Adrenal gland (tissue), 12 donors: ENCODE results near the gene COL6A2. TPM values are rescaled to one million over a fixed set of nuclear protein-coding genes. Genes with fewer than 3 reads are reported as not detected.

ENCODE experiments used
- DNase-seq, 7 donors: peaks; one replicate each; pipeline ENCODE4 v3.0.0-alpha.2; 2019 to 2020
- H3K27ac ChIP-seq, 5 donors: fragments of 200-600 bp; sonication (generic) in 4 of 5; 1 replicate in 3 of 5; 2 replicates in 2 of 5; pipeline versions ENCODE4 v1.5.1 to v1.8.0; 2016 to 2020; ENCODE audit warnings: mild to moderate bottlenecking in 1 of 5
- H3K27me3 ChIP-seq: fragments of 200-600 bp; 2 replicates; pipeline ENCODE4 v1.8.0; 2021
- H3K36me3 ChIP-seq, 2 donors: fragments of 200-600 bp; replicated peaks in 1 of 2; 1 replicate in 1 of 2; 2 replicates in 1 of 2; pipeline versions ENCODE4 v1.5.1 to v1.8.0; 2018 to 2022
- H3K4me1 ChIP-seq, 2 donors: fragments of 200-600 bp; replicated peaks in 1 of 2; 1 replicate in 1 of 2; 2 replicates in 1 of 2; pipeline versions ENCODE4 v1.5.1 to v1.8.0; 2018 to 2021
- H3K4me3 ChIP-seq, 4 donors: fragments of 200-600 bp; sonication (generic) in 3 of 4; one replicate each; pipeline ENCODE4 v1.5.1; 2016 to 2018
- H3K9me3 ChIP-seq, 3 donors: fragments of 200-600 bp; sonication (generic) in 1 of 3; replicated peaks in 1 of 3; 1 replicate in 2 of 3; 2 replicates in 1 of 3; pipeline versions ENCODE4 v1.5.1 to v1.8.0; 2016 to 2021
- CTCF ChIP-seq, 6 experiments: fragments of 450-650 bp in 4 of 6; fragments of 200-600 bp in 2 of 6; sonication (generic) in 1 of 6; IDR thresholded peaks; 1 replicate in 5 of 6; 2 replicates in 1 of 6; pipeline versions ENCODE4 v1.5.1 to v1.8.0; 2016 to 2021; ENCODE audit warnings: antibody characterized with exemption in 6 of 6, mild to moderate bottlenecking in 2 of 6, moderate library complexity in 1 of 6
- POLR2A ChIP-seq, 2 donors: fragments of 450-650 bp; IDR thresholded peaks; one replicate each; pipeline ENCODE4 v1.6.1; 2017; ENCODE audit warnings: antibody characterized with exemption in 2 of 2, mild to moderate bottlenecking in 2 of 2, moderate library complexity in 1 of 2
- WGBS, 4 donors: extraction: QIAGEN DNeasy Blood & Tissue Kit in 2 of 4; methylation state at CpG; one replicate each; pipeline versions ENCODE4 v1.1.5 to v1.1.7; 2013 to 2017; 5-methylcytosine and 5-hydroxymethylcytosine counted together
- intact Hi-C, 2 donors: fragments of 100-400 bp; cut with DNase I; formaldehyde crosslinking; loops; one replicate each; pipeline versions ENCODE4 v1.14.1 to v1.15.0; 2022 to 2023
- polyA plus RNA-seq, 3 donors: library from polyadenylated mRNA; stranded (reverse); fragments of 200-250 nt in 2 of 3; fragments of 350-450 nt in 1 of 3; fragmentation: Illumina TruSeq in 1 of 3; extraction: RNeasy Lipid Tissue Mini Kit (QIAGEN cat#74804) in 1 of 3; gene quantifications; one replicate each; pipeline ENCODE4 v1.2.3, GENCODE V29; 2013 to 2014
- total RNA-seq, 9 donors: library from RNA; depleted of rRNA in 4 of 9; stranded (reverse); fragments of >200 nt in 4 of 9; fragments of 120-200 nt in 1 of 9; fragmentation: NEBNext Ultra II Directional in 1 of 9; extraction: Animal tissue kit (Norgen Biotek cat#: 25700) in 1 of 9; gene quantifications; one replicate each; pipeline versions ENCODE4 v1.1.0 to v1.2.4, GENCODE V29; 2013 to 2023
- donor health status: healthy with polysubstance abuse.
- donor health status: Bipolar disorder and iron deficiency.
- donor health status: DM: yes; HTN: yes; CAD: no.
- donor health status: DM: no; HTN: no; CAD: no.
- donor health status: DM: no; HTN: no; CAD: no.
- donor health status: DM: yes; HTN: yes; CAD: no.

The COL6A2 gene
- total and polyA plus RNA-seq, 12 donors, result 19.0 to 543 (median 181) TPM

GRCh38 chr21:46062471-46063211, 35.3 kb upstream of the COL6A2 start:
- WGBS, 4 donors, result 82 to 86% (median 84%) methylated on average over 4 to 5 of the region's 5 CpGs
- intact Hi-C loops, result no loop called here

GRCh38 chr21:46063227-46063626, 34.7 kb upstream of the COL6A2 start:
- TF ChIP-seq POLR2A (IDR thresholded peaks at IDR 0.05), result no peak
- H3K36me3 ChIP-seq, result no peaks in the 10 kb centered on the region
- H3K9me3 ChIP-seq, result no peaks in the 10 kb centered on the region
- no peak overlapping the region for H3K4me3 ChIP-seq
- intact Hi-C loops, result no loop called here
- no peaks in the 10 kb centered on the region for H3K27me3 ChIP-seq
- no peak overlapping the region for H3K27ac ChIP-seq
- DNase-seq, result peak in 1 of 7 donors; percentile 20
- H3K4me1 ChIP-seq, result no peaks in the 10 kb centered on the region
- 83 to 88% (median 84%) methylated on average over 4 of the region's 4 CpGs for WGBS, 4 donors

More at GRCh38 chr21:46062471-46063211, 35.3 kb upstream of the COL6A2 start:
- DNase-seq, result peak in 2 of 7 donors; percentile 15 to 23
- Histone ChIP-seq H3K36me3 (no peaks in the 10 kb centered on the region), H3K27me3 (no peaks in the 10 kb centered on the region), H3K4me3 (no peak overlapping the region), H3K27ac (no peak overlapping the region), H3K9me3 (no peaks in the 10 kb centered on the region), H3K4me1 (no peaks in the 10 kb centered on the region)
- TF ChIP-seq CTCF (IDR thresholded peaks at IDR 0.05), result no peak
- no peak for TF ChIP-seq POLR2A (IDR thresholded peaks at IDR 0.05)

- Histone ChIP-seq H3K27ac (no peak overlapping the region), H3K27me3 (no peaks in the 10 kb centered on the region), H3K4me1 (no peaks in the 10 kb centered on the region), H3K36me3 (no peaks in the 10 kb centered on the region), H3K4me3 (no peak overlapping the region), H3K9me3 (no peaks in the 10 kb centered on the region)
- peak in 2 of 7 donors; percentile 13 to 39 for DNase-seq
- intact Hi-C loops, result no loop called here
- no peak for TF ChIP-seq CTCF (IDR thresholded peaks at IDR 0.05)
- no peak for TF ChIP-seq POLR2A (IDR thresholded peaks at IDR 0.05)
- WGBS, 4 donors, result 73 to 85% (median 78%) methylated on average over 24 to 30 of the region's 30 CpGs
Measured at GRCh38 chr21:46063734-46064680, 33.9 kb upstream of the COL6A2 start.

- TF ChIP-seq POLR2A (IDR thresholded peaks at IDR 0.05) (no peak), CTCF (IDR thresholded peaks at IDR 0.05) (no peak)
- peak in 2 of 7 donors; percentile 14 to 46 for DNase-seq
- intact Hi-C loops, result no loop called here
- Histone ChIP-seq H3K36me3 (no peaks in the 10 kb centered on the region), H3K4me3 (no peak overlapping the region), H3K4me1 (no peaks in the 10 kb centered on the region), H3K27ac (peak overlapping the region in 2 of 5 donors; percentile 65 to 85), H3K9me3 (no peaks in the 10 kb centered on the region), H3K27me3 (no peaks in the 10 kb centered on the region)
- 63 to 89% (median 71%) methylated on average over 1 to 13 of the region's 13 CpGs for WGBS, 4 donors
Measured at GRCh38 chr21:46064870-46065214, 33.1 kb upstream of the COL6A2 start.
